Nephron (organoid): ENCODE data around the gene UQCRQ.

Experiments
- H3K27ac Mint-ChIP-seq, 3 experiments: 2 replicates each; pipeline ENCODE4 v1.8.0; 2020; ENCODE audit warnings: mixed read lengths in 3 of 3, mild to moderate bottlenecking in 2 of 3, moderate library complexity in 1 of 3
- H3K27me3 Mint-ChIP-seq: 2 replicates; pipeline ENCODE4 v1.8.0; 2021; ENCODE audit warnings: low read depth, mild to moderate bottlenecking, moderate library complexity, mixed read lengths
- H3K36me3 Mint-ChIP-seq: 2 replicates; pipeline ENCODE4 v1.8.0; 2020; ENCODE audit warnings: low read depth, mixed read lengths
- H3K4me1 Mint-ChIP-seq: 2 replicates; pipeline ENCODE4 v1.8.0; 2020; ENCODE audit warnings: mixed read lengths
- H3K4me3 Mint-ChIP-seq, 3 experiments: 2 replicates each; pipeline ENCODE4 v1.8.0; 2020; ENCODE audit warnings: mild to moderate bottlenecking in 3 of 3, mixed read lengths in 3 of 3, moderate library complexity in 2 of 3
- H3K9me3 Mint-ChIP-seq: 2 replicates; pipeline ENCODE4 v1.8.0; 2020; ENCODE audit warnings: mixed read lengths
- TF ChIP-seq, protein P1 (sequence below), 3 experiments: fragments of 200-600 bp; sonication (generic); IDR thresholded peaks; one replicate each; pipeline ENCODE4 v1.5.0; 2021; ENCODE audit warnings: antibody characterized with exemption in 3 of 3; ENCODE audit not compliant: unreplicated experiment in 3 of 3

UQCRQ gene

GRCh38 chr5:132895719-132896305, 29.4 kb downstream of the UQCRQ start:
- TF ChIP-seq, protein P1, sequence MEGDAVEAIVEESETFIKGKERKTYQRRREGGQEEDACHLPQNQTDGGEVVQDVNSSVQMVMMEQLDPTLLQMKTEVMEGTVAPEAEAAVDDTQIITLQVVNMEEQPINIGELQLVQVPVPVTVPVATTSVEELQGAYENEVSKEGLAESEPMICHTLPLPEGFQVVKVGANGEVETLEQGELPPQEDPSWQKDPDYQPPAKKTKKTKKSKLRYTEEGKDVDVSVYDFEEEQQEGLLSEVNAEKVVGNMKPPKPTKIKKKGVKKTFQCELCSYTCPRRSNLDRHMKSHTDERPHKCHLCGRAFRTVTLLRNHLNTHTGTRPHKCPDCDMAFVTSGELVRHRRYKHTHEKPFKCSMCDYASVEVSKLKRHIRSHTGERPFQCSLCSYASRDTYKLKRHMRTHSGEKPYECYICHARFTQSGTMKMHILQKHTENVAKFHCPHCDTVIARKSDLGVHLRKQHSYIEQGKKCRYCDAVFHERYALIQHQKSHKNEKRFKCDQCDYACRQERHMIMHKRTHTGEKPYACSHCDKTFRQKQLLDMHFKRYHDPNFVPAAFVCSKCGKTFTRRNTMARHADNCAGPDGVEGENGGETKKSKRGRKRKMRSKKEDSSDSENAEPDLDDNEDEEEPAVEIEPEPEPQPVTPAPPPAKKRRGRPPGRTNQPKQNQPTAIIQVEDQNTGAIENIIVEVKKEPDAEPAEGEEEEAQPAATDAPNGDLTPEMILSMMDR (IDR thresholded peaks at IDR 0.05; ENCODE audit: unreplicated experiment in 3 of 3) = no peak
- Mint-ChIP-seq H3K4me3 (no peak overlapping the region), H3K4me1 (no peaks in the 10 kb centered on the region), H3K27me3 (no peaks in the 10 kb centered on the region), H3K36me3 (peaks cover 73% of the 10 kb centered on the region), H3K27ac (no peak overlapping the region), H3K9me3 (no peaks in the 10 kb centered on the region)

DNA sequence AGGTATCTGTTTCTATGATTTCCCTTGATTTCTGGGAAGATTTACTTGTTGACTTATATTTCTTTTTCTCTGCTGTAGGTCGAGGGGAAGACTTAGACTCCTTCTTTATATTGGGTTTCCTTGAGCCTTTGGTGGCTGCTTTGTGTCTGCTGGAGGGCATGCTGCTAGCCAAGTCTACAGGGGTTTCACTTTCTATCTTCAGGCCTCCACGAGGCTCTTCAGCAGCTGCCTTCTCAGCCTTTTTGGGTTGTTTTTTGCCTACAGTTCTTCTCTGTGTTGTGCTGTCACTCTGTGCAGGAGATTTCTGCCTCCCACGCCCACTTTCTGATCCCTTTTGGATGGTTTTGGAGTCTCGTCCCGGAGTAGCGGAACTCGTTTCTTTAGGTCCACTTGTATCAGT, 30.2 kb downstream of the UQCRQ start:
- TF ChIP-seq, protein P1 (IDR thresholded peaks at IDR 0.05; ENCODE audit: unreplicated experiment in 3 of 3) = no peak
- Mint-ChIP-seq H3K9me3 (no peaks in the 10 kb centered on the region), H3K36me3 (peaks cover 78% of the 10 kb centered on the region), H3K4me3 (no peak overlapping the region), H3K27me3 (no peaks in the 10 kb centered on the region), H3K4me1 (no peaks in the 10 kb centered on the region), H3K27ac (no peak overlapping the region)

DNA sequence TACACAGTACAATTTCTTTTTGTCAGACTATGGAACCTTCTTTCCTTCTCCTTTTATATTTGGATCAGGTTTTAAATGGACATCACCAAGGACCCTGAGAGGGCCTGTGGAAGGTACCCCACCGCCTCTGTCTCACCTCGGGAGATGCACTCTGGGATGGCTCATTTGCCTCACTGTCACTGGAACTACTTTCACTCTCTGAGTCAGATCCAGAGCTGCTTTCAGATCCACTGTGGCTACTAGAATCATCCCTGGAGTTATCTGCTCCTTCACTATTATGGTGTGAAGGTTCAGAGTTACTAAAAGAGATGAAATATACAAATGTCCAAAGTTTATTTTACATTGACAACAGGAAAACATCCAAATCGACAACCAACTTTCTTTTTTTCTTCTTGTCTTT, 31.7 kb downstream of the UQCRQ start:
- no peaks in the 10 kb centered on the region for H3K9me3 Mint-ChIP-seq

GRCh38 chr5:132901036-132901435, 34.6 kb downstream of the UQCRQ start:
- no peak overlapping the region for H3K27ac Mint-ChIP-seq
- H3K27me3 Mint-ChIP-seq = no peaks in the 10 kb centered on the region
- H3K4me1 Mint-ChIP-seq = peaks cover 7% of the 10 kb centered on the region
- no peaks in the 10 kb centered on the region for H3K9me3 Mint-ChIP-seq
- peaks cover 70% of the 10 kb centered on the region for H3K36me3 Mint-ChIP-seq
- TF ChIP-seq, protein P1 (IDR thresholded peaks at IDR 0.05; ENCODE audit: unreplicated experiment in 3 of 3) = no peak
- H3K4me3 Mint-ChIP-seq = no peak overlapping the region

More for the DNA sequence above, 31.7 kb downstream of the UQCRQ start:
- peaks cover 68% of the 10 kb centered on the region for H3K36me3 Mint-ChIP-seq
- H3K4me1 Mint-ChIP-seq = no peaks in the 10 kb centered on the region
- H3K4me3 Mint-ChIP-seq = no peak overlapping the region
- no peaks in the 10 kb centered on the region for H3K27me3 Mint-ChIP-seq
- no peak overlapping the region for H3K27ac Mint-ChIP-seq
- TF ChIP-seq, protein P1 (IDR thresholded peaks at IDR 0.05; ENCODE audit: unreplicated experiment in 3 of 3) = no peak

GRCh38 chr5:132901730-132902129, 35.3 kb downstream of the UQCRQ start:
- Mint-ChIP-seq H3K36me3 (peaks cover 66% of the 10 kb centered on the region), H3K4me1 (peaks cover 7% of the 10 kb centered on the region)
- TF ChIP-seq, protein P1 (IDR thresholded peaks at IDR 0.05; ENCODE audit: unreplicated experiment in 3 of 3) = no peak

GRCh38 chr5:132905938-132906337, 39.5 kb downstream of the UQCRQ start:
- H3K4me1 Mint-ChIP-seq = peaks cover 7% of the 10 kb centered on the region
- no peak overlapping the region for H3K4me3 Mint-ChIP-seq
- TF ChIP-seq, protein P1 (IDR thresholded peaks at IDR 0.05; ENCODE audit: unreplicated experiment in 3 of 3) = no peak
- no peaks in the 10 kb centered on the region for H3K27me3 Mint-ChIP-seq
- H3K36me3 Mint-ChIP-seq = peaks cover 59% of the 10 kb centered on the region
- no peaks in the 10 kb centered on the region for H3K9me3 Mint-ChIP-seq
- H3K27ac Mint-ChIP-seq = no peak overlapping the region

More at GRCh38 chr5:132901730-132902129, 35.3 kb downstream of the UQCRQ start:
- Mint-ChIP-seq H3K27me3 (no peaks in the 10 kb centered on the region), H3K4me3 (no peak overlapping the region), H3K9me3 (no peaks in the 10 kb centered on the region), H3K27ac (no peak overlapping the region)
